Measurements from ENCODE around the gene LGALS14.
A peak's percentile ranks its signal among the peaks of the same experiment; 100 is the strongest.
"Not testable (repeated sequence)": the region's sequence is repeated elsewhere in the genome, so short reads cannot be mapped to it uniquely, and the experiment has no call there.

LGALS14 gene, protein sequence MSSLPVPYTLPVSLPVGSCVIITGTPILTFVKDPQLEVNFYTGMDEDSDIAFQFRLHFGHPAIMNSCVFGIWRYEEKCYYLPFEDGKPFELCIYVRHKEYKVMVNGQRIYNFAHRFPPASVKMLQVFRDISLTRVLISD

DNA sequence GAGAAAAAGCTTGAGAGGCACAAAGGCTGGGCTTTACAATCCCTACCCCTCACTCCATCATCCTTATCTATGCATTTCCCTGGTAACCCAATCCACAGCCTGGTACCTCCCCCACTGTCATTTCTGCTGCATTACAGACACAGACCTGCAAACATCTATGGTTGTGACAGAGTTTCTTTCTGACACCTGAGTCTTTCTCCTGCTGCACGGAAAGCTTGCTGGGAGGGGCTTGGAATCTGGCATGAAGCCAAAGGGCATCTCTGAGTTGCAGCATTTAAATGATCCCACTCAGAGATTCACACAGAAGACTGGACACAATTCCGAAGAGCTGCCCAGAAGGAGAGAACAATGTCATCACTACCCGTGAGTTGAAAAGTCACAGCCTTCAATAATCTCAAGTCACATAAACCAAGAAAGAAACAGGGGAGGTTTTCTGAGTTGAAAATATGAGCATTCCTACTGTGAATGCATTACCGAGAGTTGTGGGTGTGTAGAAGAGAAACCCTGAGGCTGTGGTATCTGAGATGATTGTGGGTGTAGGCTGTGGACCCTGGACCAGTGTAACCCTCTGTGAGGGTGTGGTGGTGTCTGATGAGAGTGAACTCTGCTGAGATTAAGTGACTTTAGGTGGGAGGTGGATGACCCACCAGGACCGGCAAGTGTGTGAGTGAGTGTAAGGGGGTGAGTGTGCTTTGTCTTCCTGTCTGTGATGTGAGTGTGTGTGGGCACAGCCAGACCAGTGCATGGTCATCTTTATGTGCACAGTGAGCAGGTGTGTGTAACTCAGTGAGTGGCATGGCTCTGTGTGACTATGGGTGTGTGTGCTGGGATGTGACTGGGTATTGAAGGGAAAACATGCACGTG lies at the start of gene LGALS14:
Gene LGALS14 (plus strand): TSS at position 301 of the 864 bp plus-strand sequence. CDS start 48 bp downstream, at position 349.
- no peak for DNase-seq (ENCODE audit: low read depth in 3 of 3)

DNA sequence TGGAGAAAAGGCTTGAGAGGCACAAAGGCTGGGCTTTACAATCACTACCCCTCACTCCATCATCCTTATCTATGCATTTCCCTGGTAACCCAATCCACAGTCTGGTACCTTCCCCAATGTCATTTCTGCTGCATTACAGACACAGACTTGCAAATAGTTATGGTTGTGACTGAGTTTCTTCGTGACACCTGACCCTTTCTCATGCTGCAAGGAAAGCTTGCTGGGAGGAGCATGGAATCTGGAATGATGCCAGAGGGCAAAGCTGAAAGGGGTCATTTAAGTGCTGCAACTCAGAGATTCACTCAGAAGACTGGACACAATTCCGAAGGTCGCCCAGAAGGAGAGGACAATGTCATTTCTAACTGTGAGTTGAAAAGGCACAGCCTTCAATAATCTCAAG lies 48.7 kb upstream of the LGALS14 start, which contains the start of gene LGALS16:
Gene LGALS16 (plus strand): TSS at position 301 of the 400 bp plus-strand sequence. CDS start 49 bp downstream, at position 350.
- no peak for DNase-seq (ENCODE audit: low read depth in 3 of 3)

DNA sequence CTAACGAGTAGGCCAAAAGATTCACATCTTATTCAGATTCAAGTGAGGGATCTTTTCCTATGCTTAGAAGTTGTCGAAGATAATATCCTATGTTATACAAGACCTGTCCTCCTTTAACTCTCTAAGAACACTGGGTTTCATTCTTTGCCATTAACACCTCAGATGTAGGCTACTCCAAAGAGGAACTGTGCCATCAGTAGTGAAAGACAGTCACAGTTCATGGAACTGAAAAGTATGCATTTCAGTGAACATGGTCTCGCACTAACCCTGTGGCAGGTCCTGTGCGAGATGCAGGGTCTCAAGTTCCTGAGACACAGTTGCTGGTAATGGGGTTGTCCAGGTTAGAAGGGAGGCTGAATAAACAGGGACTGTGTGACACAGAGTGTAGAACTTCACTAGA lies 44.5 kb upstream of the LGALS14 start:
- no peak for DNase-seq (ENCODE audit: low read depth in 3 of 3)

DNA sequence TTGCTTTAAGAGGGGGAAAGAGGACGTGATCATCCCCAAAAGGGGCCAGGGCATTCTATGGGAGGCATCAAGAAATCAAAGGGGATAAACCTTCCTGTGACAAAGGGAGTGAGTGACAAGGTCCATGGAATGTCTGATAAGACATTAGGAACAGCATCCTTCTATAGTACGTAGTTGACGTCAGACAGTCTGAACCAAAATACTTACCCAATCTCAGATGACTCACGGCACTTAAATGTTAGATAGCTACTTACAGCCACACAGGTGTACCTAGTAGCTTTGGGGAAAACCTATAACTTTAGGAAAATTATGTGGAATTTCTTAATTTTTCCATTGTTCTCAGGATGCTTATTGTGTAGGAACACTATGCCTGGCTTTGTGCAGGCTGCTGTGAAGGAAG lies 43.6 kb upstream of the LGALS14 start:
- no peak for DNase-seq (ENCODE audit: low read depth in 3 of 3)

DNA sequence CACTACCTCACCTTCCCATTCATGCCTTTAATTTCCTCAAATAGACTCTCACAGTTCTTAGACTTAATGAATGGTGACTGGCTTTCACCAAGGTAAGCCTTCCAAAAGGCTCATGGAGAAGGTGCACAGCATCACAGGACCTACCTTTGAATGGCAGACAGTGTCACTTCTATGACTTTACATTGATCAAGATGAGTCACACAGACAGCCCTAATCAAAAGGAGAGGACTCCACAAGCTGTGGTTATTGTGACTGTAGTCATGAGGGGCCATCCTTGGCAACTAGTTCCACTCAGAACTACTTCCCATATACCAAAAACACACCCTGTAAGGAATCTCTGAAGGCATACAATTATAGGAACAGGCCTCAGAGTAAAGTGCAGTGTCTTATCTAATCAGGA lies 42.7 kb upstream of the LGALS14 start:
- no peak for DNase-seq (ENCODE audit: low read depth in 3 of 3)

DNA sequence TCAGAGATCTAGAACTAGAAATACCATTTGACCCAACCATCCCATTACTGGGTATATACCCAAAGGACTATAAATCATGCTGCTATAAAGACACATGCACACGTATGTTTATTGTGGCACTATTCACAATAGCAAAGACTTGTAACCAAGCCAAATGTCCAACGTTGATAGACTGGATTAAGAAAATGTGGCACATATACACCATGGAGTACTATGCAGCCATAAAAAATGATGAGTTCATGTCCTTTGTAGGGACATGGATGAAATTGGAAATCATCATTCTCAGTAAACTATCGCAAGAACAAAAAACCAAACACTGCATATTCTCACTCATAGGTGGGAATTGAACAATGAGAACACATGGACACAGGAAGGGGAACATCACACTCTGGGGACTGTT lies 34.4 kb upstream of the LGALS14 start:
- not testable (repeated sequence) for DNase-seq (ENCODE audit: low read depth in 3 of 3)

DNA sequence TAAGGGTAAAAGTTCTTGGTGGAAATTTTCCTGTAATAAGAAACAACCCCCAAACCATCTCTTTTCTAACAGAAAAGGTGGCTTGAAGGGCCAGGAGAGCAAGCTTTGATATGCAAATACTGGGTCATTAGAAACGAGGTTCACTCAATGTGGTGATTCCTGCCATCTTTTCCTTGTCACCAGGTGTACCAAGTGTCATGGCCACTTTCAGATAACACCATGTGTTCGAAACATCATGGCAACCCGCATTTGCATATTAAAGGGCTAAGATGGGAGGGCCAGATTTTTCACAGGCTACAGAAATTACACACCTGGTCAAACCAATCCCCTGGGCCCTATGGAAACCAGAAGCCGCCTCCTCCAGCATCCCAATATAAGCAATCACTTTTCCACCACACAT lies 33.3 kb upstream of the LGALS14 start:
- DNase-seq (ENCODE audit: low read depth in 3 of 3), result no peak

DNA sequence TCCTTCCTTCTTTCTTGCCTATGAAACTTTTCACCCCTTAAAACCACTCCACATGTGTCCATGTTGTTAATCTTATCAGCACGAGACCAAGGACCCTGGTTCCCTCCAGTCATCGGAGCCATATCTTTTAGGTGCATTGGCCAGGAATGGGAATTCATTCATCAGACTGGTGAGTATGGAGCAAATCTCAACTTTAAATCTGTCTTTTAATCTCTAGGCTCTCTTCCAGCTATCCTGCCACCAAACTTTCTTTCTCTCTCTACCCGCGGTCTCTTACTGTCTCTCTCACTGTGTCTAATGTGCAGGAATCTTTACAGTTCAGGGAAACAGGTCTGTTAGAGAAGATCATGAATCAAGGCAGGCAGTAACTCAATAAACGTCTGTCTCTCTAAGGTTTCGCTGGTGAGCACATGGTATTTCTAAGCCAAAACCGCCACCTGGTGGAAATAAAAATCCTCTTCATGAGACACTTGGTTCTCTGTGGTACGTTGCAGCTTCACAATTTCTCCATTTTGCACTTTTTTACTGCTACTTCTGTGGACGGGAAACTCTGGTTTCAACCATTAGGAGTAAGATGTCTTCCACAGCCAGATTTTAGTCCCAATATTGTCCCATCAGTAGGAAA lies 32.4 kb upstream of the LGALS14 start:
- DNase-seq (ENCODE audit: low read depth in 3 of 3), result peak in 2 of 3 donors; percentile 27 to 28

DNA sequence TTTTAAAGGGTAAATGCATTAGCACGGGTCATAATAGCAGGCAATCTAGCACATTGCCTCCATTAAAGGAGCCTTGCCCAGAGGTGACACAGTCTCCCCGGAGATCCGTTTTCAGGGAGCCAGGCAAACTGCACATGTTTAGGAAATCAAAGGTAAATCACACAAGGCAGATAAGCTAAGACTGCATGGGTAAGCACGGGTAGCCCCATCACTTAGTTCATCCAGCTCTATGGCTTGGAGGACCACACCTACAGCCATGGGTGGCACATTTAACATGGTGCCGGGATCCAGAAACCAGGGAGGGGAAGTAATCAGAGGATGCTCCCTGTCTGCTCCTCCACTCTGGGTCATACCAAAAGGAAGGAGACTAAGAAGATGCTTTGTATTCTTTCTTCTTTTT lies 31.8 kb upstream of the LGALS14 start:
- DNase-seq (ENCODE audit: low read depth in 3 of 3), result no peak

DNA sequence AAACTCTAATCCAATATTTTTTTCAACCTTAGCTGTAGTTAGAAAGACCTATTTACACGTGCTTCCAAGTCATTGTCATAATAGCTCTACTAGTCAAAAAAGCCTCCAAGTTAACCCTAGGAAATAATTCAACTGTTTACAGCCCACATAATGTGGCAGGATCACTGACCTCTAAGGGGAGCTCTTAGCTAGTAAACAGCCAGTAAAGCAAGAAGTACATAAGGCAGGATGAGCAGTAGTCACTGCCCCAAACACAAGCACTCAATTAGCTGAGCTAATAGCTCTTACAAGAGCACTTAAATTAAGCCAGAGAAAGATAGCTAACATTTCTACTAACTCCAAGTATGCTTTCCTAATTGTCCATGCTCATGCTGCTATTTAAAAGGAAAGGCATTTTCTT lies 30.4 kb upstream of the LGALS14 start:
- DNase-seq (ENCODE audit: low read depth in 3 of 3), result not testable (repeated sequence)

DNA sequence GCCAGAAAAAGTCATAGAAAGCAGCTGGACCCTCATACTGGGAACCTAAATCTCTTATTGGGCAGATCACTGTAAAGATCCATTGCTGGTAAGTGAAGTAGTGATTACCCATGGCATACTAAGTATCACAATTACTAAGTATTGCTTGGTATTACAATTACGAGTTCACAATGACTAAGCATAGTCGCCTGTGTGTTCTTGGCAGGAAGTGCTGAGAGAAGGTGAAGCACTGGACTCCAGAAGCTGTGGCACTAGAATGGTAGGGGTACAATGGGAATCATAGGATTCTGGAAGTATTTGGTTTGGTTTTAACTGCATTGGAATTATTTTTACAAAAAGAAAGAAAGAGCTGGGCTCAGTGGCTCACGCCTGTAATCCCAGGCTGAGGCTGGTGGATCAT lies 28.3 kb upstream of the LGALS14 start:
- peak in 2 of 3 donors; percentile 13 to 18 for DNase-seq (ENCODE audit: low read depth in 3 of 3)

DNA sequence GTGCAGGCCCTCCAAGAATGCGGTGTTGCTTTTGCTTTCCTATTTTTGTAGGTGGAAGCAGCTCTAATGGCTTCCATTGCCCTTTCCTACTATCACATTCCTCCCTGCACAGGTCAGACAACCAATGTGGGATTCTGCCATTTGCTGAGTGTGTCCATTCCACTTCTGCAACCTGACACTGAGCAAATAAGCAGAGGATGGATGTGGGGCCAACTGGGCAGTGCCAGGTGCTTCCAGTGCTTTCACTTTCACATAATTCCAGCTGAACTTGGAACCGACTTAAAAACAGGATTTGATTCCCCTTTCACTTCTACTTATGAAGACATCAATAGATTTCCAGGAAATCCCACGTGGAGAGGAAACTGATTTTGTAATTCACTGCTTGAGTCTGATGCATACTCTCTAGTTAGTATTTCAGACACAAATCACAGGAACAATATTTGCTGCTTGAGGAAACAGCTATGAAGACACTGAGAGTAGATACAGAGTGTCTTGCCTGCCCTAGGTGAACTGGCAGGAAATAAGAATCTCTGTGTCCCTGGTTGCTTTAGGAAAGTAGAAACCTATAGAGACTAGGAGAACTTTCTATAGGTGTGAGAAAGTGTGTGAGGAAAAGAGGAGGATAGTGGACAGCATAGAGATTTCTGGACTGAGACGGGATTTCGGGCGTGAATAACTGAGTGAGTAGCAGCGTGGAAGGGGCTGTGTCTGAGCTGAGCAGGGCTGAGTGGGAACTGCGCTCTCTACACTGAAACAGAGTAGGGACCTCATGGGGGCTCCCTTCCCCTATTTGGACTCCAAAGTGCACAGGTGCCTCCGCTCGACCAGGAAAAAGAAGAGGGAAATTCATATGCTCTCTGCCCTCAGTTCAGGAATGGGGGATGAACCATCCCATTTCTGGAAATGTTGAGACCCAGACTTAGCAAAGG lies 26.1 kb upstream of the LGALS14 start:
- no peak for DNase-seq (ENCODE audit: low read depth in 3 of 3)

DNA sequence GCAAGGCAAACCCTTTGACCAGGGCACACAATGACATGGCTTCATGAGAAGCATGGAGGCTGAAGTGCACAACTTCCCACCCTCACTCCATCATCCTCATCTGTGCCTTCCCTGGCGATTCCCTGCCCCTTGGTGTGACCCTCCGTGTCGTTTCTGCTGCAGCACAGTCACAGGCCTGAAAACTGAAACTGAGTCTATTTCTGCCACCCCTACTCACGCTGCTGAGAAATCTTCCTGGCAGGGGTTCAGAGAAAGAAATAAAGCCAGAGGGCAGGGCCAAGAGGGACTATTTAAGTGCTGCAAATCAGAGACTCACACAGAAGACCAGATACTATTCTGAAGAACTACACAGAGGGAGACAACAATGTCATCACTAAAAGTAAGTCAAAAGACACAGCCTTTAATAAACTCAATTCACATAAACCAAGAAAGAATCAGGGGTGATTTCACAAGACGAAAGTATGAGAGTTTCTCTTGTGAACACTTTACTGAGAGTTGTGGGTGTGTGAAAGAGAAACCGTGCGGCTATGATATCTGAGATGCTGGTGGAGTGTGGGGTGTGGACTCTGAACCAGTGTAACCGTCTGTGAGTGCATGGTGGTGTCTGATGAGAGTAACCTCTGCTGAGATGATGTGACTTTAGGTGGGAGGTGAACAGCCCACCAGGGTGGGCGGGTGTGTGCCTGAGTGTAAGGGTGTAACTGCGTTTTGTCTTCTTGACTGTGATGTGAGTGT lies 25.1 kb upstream of the LGALS14 start:
- peak; percentile 37 to 52 (median 51) for DNase-seq (ENCODE audit: low read depth in 3 of 3)

DNA sequence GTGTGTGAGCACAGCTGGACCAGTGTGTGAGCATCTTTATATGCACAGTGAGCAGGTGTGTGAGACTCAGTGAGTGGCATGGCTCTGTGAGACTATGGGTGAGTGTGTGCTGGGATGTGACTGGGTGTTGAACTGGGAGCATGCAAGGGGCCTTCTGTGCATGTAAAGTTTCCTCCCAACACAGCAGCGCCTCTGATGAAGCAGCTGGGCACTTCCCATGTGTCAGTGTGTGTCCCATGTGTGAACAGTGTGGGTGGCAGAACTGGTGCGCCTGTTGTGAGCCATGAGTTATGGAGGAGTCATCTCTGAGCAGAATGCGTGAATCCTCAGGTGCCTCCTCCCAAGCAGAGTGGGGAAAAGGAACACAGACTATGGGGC lies 24.5 kb upstream of the LGALS14 start:
- peak; percentile 44 to 63 (median 51) for DNase-seq (ENCODE audit: low read depth in 3 of 3)

DNA sequence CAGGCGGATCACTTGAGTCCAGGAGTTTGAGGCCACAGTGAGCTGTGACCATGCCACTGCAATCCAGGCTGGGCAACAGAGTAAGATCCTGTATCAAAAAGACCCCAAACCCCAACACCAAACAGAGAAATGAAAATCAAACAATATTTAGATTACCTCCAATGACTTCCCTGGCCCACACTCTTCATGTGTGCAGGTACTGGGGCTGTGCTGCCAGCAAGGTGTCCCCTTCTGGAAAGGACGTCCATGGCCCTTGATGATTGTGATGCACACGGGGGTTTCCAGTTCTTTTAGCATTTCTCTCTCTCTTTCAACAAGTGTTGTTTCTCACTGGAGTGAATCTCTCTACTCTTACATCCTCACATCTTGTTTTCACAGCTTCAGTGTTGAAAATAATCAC lies 23.7 kb upstream of the LGALS14 start:
- DNase-seq (ENCODE audit: low read depth in 3 of 3), result no peak

DNA sequence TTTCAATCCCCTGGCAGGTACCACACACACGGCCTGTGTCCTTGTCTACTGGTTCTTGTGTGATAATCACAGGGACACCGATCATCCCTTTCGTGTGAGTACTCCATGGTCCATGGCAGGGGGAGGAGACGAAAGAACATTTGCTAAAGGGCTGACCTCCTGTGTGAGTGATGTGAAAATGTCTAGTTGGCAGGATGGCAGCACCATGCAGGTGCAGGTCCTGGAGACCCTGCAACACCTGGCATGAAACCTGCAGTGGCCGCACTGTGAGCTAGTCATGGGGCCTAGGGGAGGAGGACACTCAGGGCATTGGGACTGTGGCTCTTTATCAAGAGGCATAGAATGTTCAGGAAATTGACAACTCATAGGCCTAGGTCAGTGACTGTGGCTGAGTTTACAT lies 22.9 kb upstream of the LGALS14 start:
- no peak for DNase-seq (ENCODE audit: low read depth in 3 of 3)

DNA sequence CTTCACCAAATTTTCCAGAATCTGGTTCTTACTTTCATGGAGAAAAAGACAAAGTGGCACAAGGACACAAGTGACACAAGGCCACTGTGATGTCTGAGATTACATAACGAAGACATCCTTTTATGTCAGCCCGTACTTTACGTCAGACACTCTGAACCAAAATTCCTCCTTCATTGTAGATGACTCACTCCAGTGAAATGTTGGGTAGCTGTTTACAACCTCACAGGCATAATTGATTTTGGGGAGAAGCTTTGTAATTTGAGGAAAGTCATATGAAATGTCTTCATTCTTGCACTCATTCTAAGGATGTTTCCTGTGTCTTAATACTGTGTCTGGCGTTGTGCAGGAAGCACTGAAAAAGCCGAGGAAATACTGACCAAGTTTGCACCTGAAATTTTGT lies 20.0 kb upstream of the LGALS14 start:
- DNase-seq (ENCODE audit: low read depth in 3 of 3), result no peak

DNA sequence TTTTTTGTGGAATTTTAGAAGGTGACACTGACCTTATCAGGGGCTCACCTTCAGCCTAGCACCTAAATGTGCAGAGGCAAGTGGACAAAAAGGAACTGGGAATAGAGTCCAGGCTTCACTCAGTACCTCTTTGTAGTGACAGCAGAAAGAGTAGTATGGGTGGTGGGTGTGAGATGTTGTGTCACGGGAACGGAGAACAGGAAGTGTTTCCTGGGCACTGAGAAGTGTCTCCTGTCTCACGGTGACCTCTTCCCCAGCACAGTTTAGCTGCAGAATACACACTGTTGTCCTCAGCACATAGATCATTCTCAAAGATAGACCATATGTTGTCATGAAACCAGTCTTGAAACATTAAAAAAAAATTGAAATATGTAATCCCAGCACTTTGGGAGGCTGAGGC lies 17.5 kb upstream of the LGALS14 start:
- no peak for DNase-seq (ENCODE audit: low read depth in 3 of 3)

DNA sequence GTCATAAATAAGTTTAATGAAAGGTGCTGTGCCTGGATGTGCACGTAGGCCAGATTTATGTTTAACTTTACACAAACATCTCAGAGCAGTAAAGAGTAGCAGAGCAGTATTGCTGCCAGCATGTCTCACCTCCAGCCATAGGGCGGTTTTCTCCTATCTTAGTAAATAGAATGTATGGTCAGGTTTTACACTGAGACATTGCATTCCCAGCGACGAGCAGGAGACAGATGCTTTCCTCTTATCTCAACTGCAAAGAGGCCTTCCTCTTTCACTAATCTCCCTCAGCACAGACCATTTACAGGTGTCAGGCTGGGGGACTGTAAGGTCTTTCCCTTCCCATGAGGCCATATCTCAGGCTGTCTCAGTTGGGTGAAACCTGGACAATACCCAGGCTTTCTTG lies 15.6 kb upstream of the LGALS14 start:
- DNase-seq (ENCODE audit: low read depth in 3 of 3), result not testable (repeated sequence)

DNA sequence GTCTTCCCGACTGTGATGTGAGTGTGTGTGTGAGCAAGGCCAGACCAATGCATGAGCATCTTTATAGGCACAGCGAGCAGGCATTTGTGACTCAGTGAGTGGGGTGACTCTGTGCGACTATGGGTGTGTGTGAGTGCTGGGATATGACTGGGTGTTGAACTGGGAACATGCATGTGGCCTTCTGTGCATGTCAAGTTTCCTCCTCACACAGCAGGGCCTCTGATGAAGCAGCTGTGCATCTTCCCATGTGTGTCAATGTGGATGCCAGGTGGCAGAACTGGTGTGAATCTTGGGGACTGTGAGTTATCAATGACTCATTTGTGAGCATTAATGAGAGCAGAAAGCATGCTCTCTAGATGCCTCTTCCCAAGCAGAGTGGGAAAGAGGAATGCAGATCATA lies 12.1 kb upstream of the LGALS14 start:
- no peak for DNase-seq (ENCODE audit: low read depth in 3 of 3)

DNA sequence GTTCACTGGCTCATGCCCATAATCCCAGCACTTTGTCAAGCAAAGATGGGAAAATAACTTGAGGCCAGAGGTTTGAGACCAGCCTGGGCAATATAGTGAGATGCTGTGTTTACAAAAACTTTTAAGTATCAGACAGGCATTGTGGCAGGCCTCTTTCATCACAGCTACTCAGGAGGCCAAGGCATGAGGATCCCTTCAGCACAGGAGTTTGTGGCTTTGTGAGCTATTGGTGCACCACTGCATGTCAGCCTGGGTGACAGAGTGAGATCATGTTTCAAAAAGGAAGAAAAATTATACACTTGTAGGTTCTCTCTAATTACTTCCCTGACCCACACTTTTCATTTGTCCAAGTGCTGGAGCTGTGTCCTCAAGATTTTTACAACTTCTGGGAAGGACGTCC lies 11.5 kb upstream of the LGALS14 start:
- no peak for DNase-seq (ENCODE audit: low read depth in 3 of 3)

Data from stimulated activated CD4-positive, alpha-beta T cell treated with anti-CD3 and anti-CD28 coated beads, TNF-alpha, amount 100 ng/mL, for 48 hours (primary cell).